Heart right ventricle (tissue), 16 donors: ENCODE data around the gene NEK11. TPM values are rescaled to one million over a fixed set of nuclear protein-coding genes. Genes with fewer than 3 reads are reported as not detected.

Experiments
- ATAC-seq, 8 donors: fragments of 200-7000 bp; cut with Tn5 transposase; one replicate each; pipeline ENCODE4 v1.9.1; 2020; ENCODE audit warnings: mild to moderate bottlenecking in 8 of 8, moderate library complexity in 8 of 8, moderate number of reproducible peaks in 1 of 8
- DNase-seq, 2 donors: peaks; one replicate each; pipeline ENCODE4 v3.0.0-alpha.2; 2020
- H3K27ac ChIP-seq, 10 donors: fragments of 200-600 bp; sonication (generic) in 2 of 10; one replicate each; pipeline versions ENCODE4 v1.5.0 to v1.8.0; 2020 to 2022; ENCODE audit warnings: mild to moderate bottlenecking in 3 of 10
- H3K27me3 ChIP-seq, 7 donors: fragments of 200-600 bp; one replicate each; pipeline ENCODE4 v1.8.0; 2021 to 2022; ENCODE audit warnings: mild to moderate bottlenecking in 2 of 7
- H3K36me3 ChIP-seq, 9 donors: fragments of 200-600 bp; sonication (generic) in 1 of 9; one replicate each; pipeline versions ENCODE4 v1.5.0 to v1.8.0; 2020 to 2022; ENCODE audit warnings: mild to moderate bottlenecking in 2 of 9
- H3K4me1 ChIP-seq, 9 donors: fragments of 200-600 bp; sonication (generic) in 1 of 9; one replicate each; pipeline versions ENCODE4 v1.5.0 to v1.8.0; 2020 to 2022; ENCODE audit warnings: mild to moderate bottlenecking in 4 of 9
- H3K4me3 ChIP-seq, 10 donors: fragments of 200-600 bp; sonication (generic) in 2 of 10; one replicate each; pipeline versions ENCODE4 v1.5.0 to v1.8.0; 2020 to 2022; ENCODE audit warnings: mild to moderate bottlenecking in 7 of 10, moderate library complexity in 2 of 10
- H3K9me3 ChIP-seq, 11 donors: fragments of 200-600 bp in 10 of 11; sonication (generic) in 2 of 11; one replicate each; pipeline versions ENCODE4 v1.5.0 to v1.8.0; 2013 to 2022; ENCODE audit warnings: mild to moderate bottlenecking in 2 of 11, control low read depth in 1 of 11, moderate library complexity in 1 of 11
- CTCF ChIP-seq, 9 donors: fragments of 200-600 bp; sonication (generic) in 2 of 9; IDR thresholded peaks; one replicate each; pipeline versions ENCODE4 v1.5.0 to v1.8.0; 2021 to 2022; ENCODE audit warnings: antibody characterized with exemption in 9 of 9, mild to moderate bottlenecking in 5 of 9, moderate library complexity in 1 of 9
- WGBS, 2 donors: extraction: QIAGEN DNeasy Blood & Tissue Kit; methylation state at CpG; one replicate each; pipeline ENCODE4 v1.1.7; 2013; ENCODE audit warnings: inconsistent platforms in 1 of 2; 5-methylcytosine and 5-hydroxymethylcytosine counted together
- intact Hi-C, 10 donors: fragments of 100-400 bp; cut with DNase I; formaldehyde crosslinking; loops; one replicate each; pipeline versions ENCODE4 v1.11.1 to v1.14.2; 2022
- polyA plus RNA-seq, 2 donors: library from polyadenylated mRNA; stranded (reverse); fragments of 200-250 nt; gene quantifications; one replicate each; pipeline ENCODE4 v1.2.3, GENCODE V29; 2013
- total RNA-seq, 10 donors: library from RNA; stranded (reverse); fragmentation: NEBNext Ultra II Directional in 3 of 10; extraction: Animal tissue kit (Norgen Biotek cat#: 25700) in 3 of 10; gene quantifications; one replicate each; pipeline versions ENCODE4 v1.2.1 to v1.2.4, GENCODE V29; 2021 to 2023
- donor health status: Arrhythmogenic right ventricular cardiomyopathy.
- donor health status: ischemic (EF 13 %, LVEDD 7.1; RV severe dilation, severe dysfunction).
- donor health status: healthy with polysubstance abuse.
- donor health status: DM: no; HTN: yes; CAD: no.
- donor health status: DM: no; HTN: no; CAD: no.
- donor health status: ischemic (EF 25% LVEDD 6.9; RV normal size, moderate dysfunction).
- donor health status: ischemic (EF 25% LVEDD 5.7; RV mildly dilated, moderate dysfunction).
- donor health status: healthy.
- donor health status: DM: yes; HTN: yes; CAD: no.
- donor health status: Ischemic cardiomyopathy.
- donor health status: ischemic (EF 35%, LVEDD 5.7; RV mildly dilated, moderate dysfunction).
- donor health status: nonischemic (EF 11% LVEDD 7.7; RV severe dilation, severe dysfunction).
- donor health status: DM: yes; HTN: yes; CAD: no.
- donor health status: PGD.
- donor health status: ischemic (EF 29% LVEDD 5.4; RV normal size, mild dysfunction).
- donor health status: nonischemic (EF 23%, LVEDD 6.1; RV moderate dilation, normal function).

The NEK11 gene
- total and polyA plus RNA-seq, 12 donors: 0.88 to 3.7 (median 1.9) TPM

- DNase-seq: no peak
- H3K27ac ChIP-seq: no peak overlapping the region
- intact Hi-C loops: no loop called here
- peak in 7 of 8 donors; percentile 55 to 76 (median 58) for ATAC-seq
- H3K4me1 ChIP-seq: peaks cover 0 to 16% (median 6%) of the 10 kb centered on the region in 9 donors
- no peaks in the 10 kb centered on the region for H3K36me3 ChIP-seq
- no peak overlapping the region for H3K4me3 ChIP-seq
- 23 to 39% methylated on average over 2 of the region's 2 CpGs for WGBS, 2 donors
- TF ChIP-seq CTCF (IDR thresholded peaks at IDR 0.05): no peak
- H3K27me3 ChIP-seq: no peaks in the 10 kb centered on the region
- no peaks in the 10 kb centered on the region for H3K9me3 ChIP-seq
Observed at GRCh38 chr3:131282379-131282778, 255.7 kb downstream of the NEK11 start.

GRCh38 chr3:131282967-131283366, 256.3 kb downstream of the NEK11 start:
- ATAC-seq: peak in 2 of 8 donors; percentile 44 to 70
- Histone ChIP-seq H3K27me3 (no peaks in the 10 kb centered on the region), H3K27ac (no peak overlapping the region), H3K36me3 (no peaks in the 10 kb centered on the region), H3K4me1 (peaks cover 0 to 16% (median 6%) of the 10 kb centered on the region in 9 donors), H3K4me3 (no peak overlapping the region), H3K9me3 (no peaks in the 10 kb centered on the region)
- no peak for DNase-seq
- 98 to 100% methylated on average over 1 of the region's 1 CpG for WGBS, 2 donors
- intact Hi-C loops: no loop called here
- TF ChIP-seq CTCF (IDR thresholded peaks at IDR 0.05): no peak

GRCh38 chr3:131283862-131284261, 257.2 kb downstream of the NEK11 start:
- WGBS, 2 donors: 84 to 87% methylated on average over 3 of the region's 3 CpGs

GRCh38 chr3:131284302-131284701, 257.6 kb downstream of the NEK11 start:
- 85% methylated on average over 1 of the region's 1 CpG for WGBS, 2 donors
- Histone ChIP-seq H3K4me1 (peaks cover 0 to 16% (median 6%) of the 10 kb centered on the region in 9 donors), H3K27ac (no peak overlapping the region), H3K27me3 (no peaks in the 10 kb centered on the region), H3K36me3 (no peaks in the 10 kb centered on the region), H3K4me3 (no peak overlapping the region), H3K9me3 (peaks cover 0 to 8% (median 0%) of the 10 kb centered on the region in 11 donors)
- intact Hi-C loops: no loop called here
- TF ChIP-seq CTCF (IDR thresholded peaks at IDR 0.05): no peak
- DNase-seq (no peak), ATAC-seq (no peak)

More at GRCh38 chr3:131283862-131284261, 257.2 kb downstream of the NEK11 start:
- peaks cover 0 to 4% (median 0%) of the 10 kb centered on the region in 11 donors for H3K9me3 ChIP-seq
- ATAC-seq (no peak), DNase-seq (no peak)
- no peaks in the 10 kb centered on the region for H3K36me3 ChIP-seq
- no peak for TF ChIP-seq CTCF (IDR thresholded peaks at IDR 0.05)
- no peak overlapping the region for H3K4me3 ChIP-seq
- intact Hi-C loops: no loop called here
- no peak overlapping the region for H3K27ac ChIP-seq
- H3K27me3 ChIP-seq: no peaks in the 10 kb centered on the region
- peaks cover 0 to 16% (median 6%) of the 10 kb centered on the region in 9 donors for H3K4me1 ChIP-seq
